Measurements from ENCODE around the gene NPHP4.

DNA sequence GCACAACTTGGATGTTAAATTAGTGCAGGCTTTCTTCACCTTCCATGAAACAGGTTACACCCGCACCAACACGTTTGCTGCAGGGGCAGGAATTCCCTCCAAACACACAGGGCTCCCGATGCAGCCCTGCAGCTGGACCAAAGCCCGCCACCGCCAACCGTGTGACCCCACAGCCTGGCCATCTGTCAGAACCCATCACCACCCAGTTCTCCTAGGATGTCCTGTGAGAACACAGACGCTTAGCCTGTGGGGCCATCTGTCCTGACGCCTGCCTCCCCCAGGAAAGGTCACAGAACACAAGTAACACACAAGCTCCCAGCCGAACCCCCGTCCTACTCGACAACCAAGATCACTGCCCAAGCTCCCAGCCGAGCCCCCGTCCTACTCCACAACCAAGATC lies 108.1 kb downstream of the NPHP4 start:
- TF ChIP-seq, protein P1, sequence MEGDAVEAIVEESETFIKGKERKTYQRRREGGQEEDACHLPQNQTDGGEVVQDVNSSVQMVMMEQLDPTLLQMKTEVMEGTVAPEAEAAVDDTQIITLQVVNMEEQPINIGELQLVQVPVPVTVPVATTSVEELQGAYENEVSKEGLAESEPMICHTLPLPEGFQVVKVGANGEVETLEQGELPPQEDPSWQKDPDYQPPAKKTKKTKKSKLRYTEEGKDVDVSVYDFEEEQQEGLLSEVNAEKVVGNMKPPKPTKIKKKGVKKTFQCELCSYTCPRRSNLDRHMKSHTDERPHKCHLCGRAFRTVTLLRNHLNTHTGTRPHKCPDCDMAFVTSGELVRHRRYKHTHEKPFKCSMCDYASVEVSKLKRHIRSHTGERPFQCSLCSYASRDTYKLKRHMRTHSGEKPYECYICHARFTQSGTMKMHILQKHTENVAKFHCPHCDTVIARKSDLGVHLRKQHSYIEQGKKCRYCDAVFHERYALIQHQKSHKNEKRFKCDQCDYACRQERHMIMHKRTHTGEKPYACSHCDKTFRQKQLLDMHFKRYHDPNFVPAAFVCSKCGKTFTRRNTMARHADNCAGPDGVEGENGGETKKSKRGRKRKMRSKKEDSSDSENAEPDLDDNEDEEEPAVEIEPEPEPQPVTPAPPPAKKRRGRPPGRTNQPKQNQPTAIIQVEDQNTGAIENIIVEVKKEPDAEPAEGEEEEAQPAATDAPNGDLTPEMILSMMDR (IDR thresholded peaks at IDR 0.05; ENCODE audit: low read depth, low read length, poor library complexity, severe bottlenecking) = no peak
- no peak for TF ChIP-seq EZH2phosphoT487 (IDR thresholded peaks at IDR 0.05; ENCODE audit: borderline replicate concordance, low read length)
